SK-N-SH treated with all-trans-retinoic acid at 6 μM for 48 hours (cell line): ENCODE results near the gene CA9.

Experiments used
- ATAC-seq: fragments of 200-7000 bp; cut with Tn5 transposase; 3 replicates; pipeline ENCODE4 v1.9.1; 2020; ENCODE audit warnings: mild to moderate bottlenecking, moderate library complexity
- ARNTL ChIP-seq: fragments of 450-650 bp; formaldehyde crosslinking; IDR thresholded peaks from 2 replicates; pipeline ENCODE4 v1.5.0; 2020; ENCODE audit warnings: low read depth, mild to moderate bottlenecking, moderate library complexity, borderline replicate concordance
- BACH2 ChIP-seq: fragments of 250-450 bp; sonication (Bioruptor Pico); IDR thresholded peaks from 2 replicates; pipeline ENCODE4 v1.9.0; 2021; ENCODE audit warnings: mild to moderate bottlenecking, borderline replicate concordance
- CSDC2 ChIP-seq: fragments of 250-450 bp; sonication (Bioruptor Pico); IDR thresholded peaks from 2 replicates; pipeline ENCODE4 v1.5.0; 2020; ENCODE audit warnings: mild to moderate bottlenecking, moderate library complexity
- ESRRG ChIP-seq: fragments of 250-450 bp; sonication (Bioruptor Pico); IDR thresholded peaks from 2 replicates; pipeline ENCODE4 v1.6.1; 2021; ENCODE audit warnings: mild to moderate bottlenecking
- GLIS3 ChIP-seq: fragments of 250-450 bp; sonication (Bioruptor Pico); IDR thresholded peaks from 2 replicates; pipeline ENCODE4 v1.5.0; 2020; ENCODE audit warnings: mild to moderate bottlenecking, moderate library complexity
- ISL1 ChIP-seq: fragments of 250-450 bp; sonication (Bioruptor Pico); IDR thresholded peaks from 2 replicates; pipeline ENCODE4 v2.1.2; 2022; ENCODE audit warnings: mild to moderate bottlenecking, moderate library complexity
- OSR1 ChIP-seq: fragments of 250-450 bp; sonication (Bioruptor Pico); IDR thresholded peaks from 2 replicates; pipeline ENCODE4 v1.8.0; 2022; ENCODE audit warnings: moderate library complexity, mild to moderate bottlenecking, inconsistent platforms
- PATZ1 ChIP-seq: fragments of 250-450 bp; sonication (Bioruptor Pico); IDR thresholded peaks from 2 replicates; pipeline ENCODE4 v1.8.0; 2020; ENCODE audit warnings: mild to moderate bottlenecking, moderate library complexity, borderline replicate concordance
- POU6F1 ChIP-seq: fragments of 250-450 bp; sonication (Bioruptor Pico); IDR thresholded peaks from 2 replicates; pipeline ENCODE4 v1.8.0; 2021; ENCODE audit warnings: low read depth, mild to moderate bottlenecking, moderate library complexity, borderline replicate concordance
- SNAI2 ChIP-seq: fragments of 250-450 bp; sonication (Bioruptor Pico); IDR thresholded peaks from 2 replicates; pipeline ENCODE4 v1.5.0; 2020; ENCODE audit warnings: mild to moderate bottlenecking, moderate library complexity
- TCF4 ChIP-seq: fragments of 250-450 bp; sonication (Bioruptor Pico); IDR thresholded peaks from 2 replicates; pipeline ENCODE4 v1.8.0; 2021; ENCODE audit warnings: mild to moderate bottlenecking, moderate library complexity, borderline replicate concordance
- TOX ChIP-seq: fragments of 250-450 bp; sonication (Bioruptor Pico); IDR thresholded peaks from 2 replicates; pipeline ENCODE4 v1.8.0; 2021; ENCODE audit warnings: mild to moderate bottlenecking, moderate library complexity, borderline replicate concordance
- TSHZ2 ChIP-seq: fragments of 250-450 bp; sonication (Bioruptor Pico); IDR thresholded peaks from 2 replicates; pipeline ENCODE4 v1.5.0; 2020; ENCODE audit warnings: mild to moderate bottlenecking, moderate library complexity
- ZC3H10 ChIP-seq: fragments of 250-450 bp; sonication (Bioruptor Pico); IDR thresholded peaks from 2 replicates; pipeline ENCODE4 v1.5.1; 2021; ENCODE audit warnings: mild to moderate bottlenecking, moderate library complexity
- ZFP3 ChIP-seq: fragments of 250-450 bp; sonication (Bioruptor Pico); IDR thresholded peaks from 2 replicates; pipeline ENCODE4 v1.5.0; 2020; ENCODE audit warnings: mild to moderate bottlenecking, moderate library complexity
- ZNF565 ChIP-seq: fragments of 450-650 bp; formaldehyde crosslinking; conservative IDR thresholded peaks from 2 replicates; pipeline ENCODE4 v1.5.0; 2020; ENCODE audit warnings: low read depth, mild to moderate bottlenecking, moderate library complexity
- ZNF70 ChIP-seq: fragments of 450-650 bp; formaldehyde crosslinking; IDR thresholded peaks from 2 replicates; pipeline ENCODE4 v1.5.0; 2020; ENCODE audit warnings: mild to moderate bottlenecking, moderate library complexity
- ZNF8 ChIP-seq: fragments of 450-650 bp; formaldehyde crosslinking; IDR thresholded peaks from 2 replicates; pipeline ENCODE4 v1.5.0; 2020; ENCODE audit warnings: mild to moderate bottlenecking, moderate library complexity
- TF ChIP-seq, protein P1 (sequence below): fragments of 250-450 bp; sonication (Bioruptor Pico); IDR thresholded peaks from 2 replicates; pipeline ENCODE4 v1.5.1; 2020; ENCODE audit warnings: low read depth, mild to moderate bottlenecking, moderate library complexity

CA9 gene

GRCh38 chr9:35674025-35674361, 265 bp downstream of the CA9 start:
- no peak for TF ChIP-seq OSR1 (CRISPR knock-in tag)
- TF ChIP-seq PATZ1 (CRISPR knock-in tag): no peak
- TF ChIP-seq ZNF565: no peak
- no peak for TF ChIP-seq TOX (CRISPR knock-in tag)
- TF ChIP-seq BACH2 (CRISPR knock-in tag): no peak
- TF ChIP-seq ISL1 (CRISPR knock-in tag): no peak
- no peak for TF ChIP-seq ZFP3 (CRISPR knock-in tag)
- no peak for TF ChIP-seq CSDC2 (CRISPR knock-in tag)
- TF ChIP-seq, protein P1, sequence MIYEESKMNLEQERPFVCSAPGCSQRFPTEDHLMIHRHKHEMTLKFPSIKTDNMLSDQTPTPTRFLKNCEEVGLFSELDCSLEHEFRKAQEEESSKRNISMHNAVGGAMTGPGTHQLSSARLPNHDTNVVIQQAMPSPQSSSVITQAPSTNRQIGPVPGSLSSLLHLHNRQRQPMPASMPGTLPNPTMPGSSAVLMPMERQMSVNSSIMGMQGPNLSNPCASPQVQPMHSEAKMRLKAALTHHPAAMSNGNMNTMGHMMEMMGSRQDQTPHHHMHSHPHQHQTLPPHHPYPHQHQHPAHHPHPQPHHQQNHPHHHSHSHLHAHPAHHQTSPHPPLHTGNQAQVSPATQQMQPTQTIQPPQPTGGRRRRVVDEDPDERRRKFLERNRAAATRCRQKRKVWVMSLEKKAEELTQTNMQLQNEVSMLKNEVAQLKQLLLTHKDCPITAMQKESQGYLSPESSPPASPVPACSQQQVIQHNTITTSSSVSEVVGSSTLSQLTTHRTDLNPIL (CRISPR knock-in tag): no peak
- TF ChIP-seq TCF4 (CRISPR knock-in tag): no peak
- ATAC-seq: no peak

DNA sequence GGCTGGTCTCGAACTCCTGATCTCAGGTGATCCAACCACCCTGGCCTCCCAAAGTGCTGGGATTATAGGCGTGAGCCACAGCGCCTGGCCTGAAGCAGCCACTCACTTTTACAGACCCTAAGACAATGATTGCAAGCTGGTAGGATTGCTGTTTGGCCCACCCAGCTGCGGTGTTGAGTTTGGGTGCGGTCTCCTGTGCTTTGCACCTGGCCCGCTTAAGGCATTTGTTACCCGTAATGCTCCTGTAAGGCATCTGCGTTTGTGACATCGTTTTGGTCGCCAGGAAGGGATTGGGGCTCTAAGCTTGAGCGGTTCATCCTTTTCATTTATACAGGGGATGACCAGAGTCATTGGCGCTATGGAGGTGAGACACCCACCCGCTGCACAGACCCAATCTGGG, 1.5 kb downstream of the CA9 start:
- ATAC-seq: no peak

GRCh38 chr9:35675732-35676392, 2.1 kb downstream of the CA9 start:
- peak; percentile 26 for ATAC-seq
- TF ChIP-seq POU6F1 (no peak), ESRRG (CRISPR knock-in tag) (no peak)

More for the DNA sequence above, 1.5 kb downstream of the CA9 start:
- TF ChIP-seq TCF4 (CRISPR knock-in tag) (no peak), TSHZ2 (CRISPR knock-in tag) (no peak), SNAI2 (CRISPR knock-in tag) (no peak), BACH2 (CRISPR knock-in tag) (no peak), ZNF8 (no peak), OSR1 (CRISPR knock-in tag) (no peak), ARNTL (CRISPR knock-in tag) (no peak), GLIS3 (no peak)

DNA sequence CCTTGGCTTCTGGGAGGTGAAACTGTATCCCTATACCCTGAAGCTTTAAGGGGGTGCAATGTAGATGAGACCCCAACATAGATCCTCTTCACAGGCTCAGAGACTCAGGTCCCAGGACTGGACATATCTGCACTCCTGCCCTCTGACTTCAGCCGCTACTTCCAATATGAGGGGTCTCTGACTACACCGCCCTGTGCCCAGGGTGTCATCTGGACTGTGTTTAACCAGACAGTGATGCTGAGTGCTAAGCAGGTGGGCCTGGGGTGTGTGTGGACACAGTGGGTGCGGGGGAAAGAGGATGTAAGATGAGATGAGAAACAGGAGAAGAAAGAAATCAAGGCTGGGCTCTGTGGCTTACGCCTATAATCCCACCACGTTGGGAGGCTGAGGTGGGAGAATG, 5.4 kb downstream of the CA9 start:
- ATAC-seq: no peak
- TF ChIP-seq ZNF70 (CRISPR knock-in tag) (no peak), BACH2 (CRISPR knock-in tag) (no peak), POU6F1 (no peak), TSHZ2 (CRISPR knock-in tag) (no peak), GLIS3 (no peak), ARNTL (CRISPR knock-in tag) (no peak), ZNF565 (no peak), ZC3H10 (CRISPR knock-in tag) (no peak), PATZ1 (CRISPR knock-in tag) (no peak), TCF4 (CRISPR knock-in tag) (no peak)
- TF ChIP-seq, all 23 proteins: peak for 0
